Measurements from ENCODE around the gene ITPRID1.
A peak's percentile ranks its signal among the peaks of the same experiment; 100 is the strongest.

The ITPRID1 gene

GRCh38 chr7:31692451-31692850 is 178.6 kb downstream of the ITPRID1 start:
- Histone ChIP-seq H3K27me3 (no peaks in the 10 kb centered on the region), H3K27ac (no peak overlapping the region)

DNA sequence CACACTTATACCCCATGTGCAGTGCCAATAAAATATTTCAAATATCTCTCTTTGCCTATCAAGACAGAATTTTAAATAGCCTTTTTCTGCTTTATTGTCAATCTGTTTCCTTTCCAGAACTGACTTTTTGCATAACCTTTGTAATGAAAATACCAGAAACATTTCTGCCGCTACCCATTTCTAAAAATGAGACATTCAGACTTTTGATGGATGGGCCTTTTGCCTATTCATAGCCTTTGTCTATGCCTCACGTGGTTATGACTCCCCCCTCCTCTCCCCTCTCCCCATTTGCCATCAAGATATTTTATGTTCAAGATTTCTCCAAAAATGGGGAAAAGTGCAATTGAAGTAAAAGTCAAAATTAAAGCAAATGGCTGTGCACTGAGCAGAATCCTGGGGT is 179.0 kb downstream of the ITPRID1 start:
- no peak overlapping the region for H3K9ac ChIP-seq
- H3K9me3 ChIP-seq (replicated peaks in 1 of 11): no peaks in the 10 kb centered on the region
- no peak overlapping the region for H3K4me3 ChIP-seq
- H3K4me2 ChIP-seq: no peak overlapping the region
- H3K36me3 ChIP-seq: no peaks in the 10 kb centered on the region
- H3K4me1 ChIP-seq: peaks cover 0 to 33% (median 16%) of the 10 kb centered on the region in 10 experiments; a peak in 12 of 20 replicates
- no peaks in the 10 kb centered on the region for H3K27me3 ChIP-seq
- H3K27ac ChIP-seq: no peak overlapping the region
- no peak for TF ChIP-seq Cebpa-rat (IDR thresholded peaks at IDR 0.05)
- no peaks in the 10 kb centered on the region for H4K20me1 ChIP-seq

More at GRCh38 chr7:31692451-31692850, 178.6 kb downstream of the ITPRID1 start:
- Histone ChIP-seq H3K4me3 (no peak overlapping the region), H3K36me3 (no peaks in the 10 kb centered on the region), H4K20me1 (no peaks in the 10 kb centered on the region), H3K4me2 (no peak overlapping the region), H3K9ac (no peak overlapping the region), H3K9me3 (replicated peaks in 1 of 11) (no peaks in the 10 kb centered on the region), H3K4me1 (peaks cover 0 to 37% (median 19%) of the 10 kb centered on the region in 10 experiments; a peak in 12 of 20 replicates)
- TF ChIP-seq Cebpa-rat (IDR thresholded peaks at IDR 0.05): no peak

GRCh38 chr7:31695859-31696614 is 182.1 kb downstream of the ITPRID1 start:
- no peak overlapping the region for H3K27ac ChIP-seq
- H3K9ac ChIP-seq: no peak overlapping the region
- TF ChIP-seq Cebpa-rat (IDR thresholded peaks at IDR 0.05): no peak
- H4K20me1 ChIP-seq: no peaks in the 10 kb centered on the region
- no peak overlapping the region for H3K4me3 ChIP-seq
- H3K9me3 ChIP-seq (replicated peaks in 1 of 11): no peaks in the 10 kb centered on the region
- no peaks in the 10 kb centered on the region for H3K36me3 ChIP-seq
- H3K27me3 ChIP-seq: no peaks in the 10 kb centered on the region
- peak overlapping the region in 1 of 11 experiments; percentile 7; a peak in 2 of 22 replicates for H3K4me2 ChIP-seq
- peaks cover 0 to 21% (median 0%) of the 10 kb centered on the region in 10 experiments; a peak in 5 of 20 replicates for H3K4me1 ChIP-seq

DNA sequence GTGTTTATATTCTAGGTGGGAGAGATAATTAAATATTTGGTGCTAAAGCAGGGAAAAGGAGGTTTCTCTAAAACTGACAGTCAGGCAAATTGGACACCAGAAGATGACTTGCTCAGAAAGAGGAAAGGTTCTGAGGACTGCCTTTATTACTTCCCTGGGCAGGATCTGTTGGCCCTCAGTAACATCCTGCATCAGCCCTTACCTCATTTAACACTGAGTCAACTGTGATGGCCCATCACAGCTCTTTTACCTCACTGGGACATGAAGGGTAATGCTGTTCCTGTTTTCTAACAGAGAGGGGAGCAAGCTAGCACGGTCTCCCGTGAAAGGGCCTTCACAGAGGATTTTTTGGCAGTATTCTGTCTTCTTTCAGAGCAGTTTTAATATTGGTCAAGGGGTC is 185.2 kb downstream of the ITPRID1 start:
- Histone ChIP-seq H3K9ac (no peak overlapping the region), H3K27me3 (no peaks in the 10 kb centered on the region), H3K9me3 (replicated peaks in 1 of 11) (no peaks in the 10 kb centered on the region), H3K4me2 (peak overlapping the region in 2 of 11 experiments; percentile 22 to 27; a peak in 2 of 22 replicates), H3K36me3 (no peaks in the 10 kb centered on the region), H3K4me1 (peaks cover 0 to 21% (median 0%) of the 10 kb centered on the region in 10 experiments; a peak in 5 of 20 replicates), H3K27ac (no peak overlapping the region), H3K4me3 (no peak overlapping the region), H4K20me1 (no peaks in the 10 kb centered on the region)
- TF ChIP-seq Cebpa-rat (IDR thresholded peaks at IDR 0.05): no peak

DNA sequence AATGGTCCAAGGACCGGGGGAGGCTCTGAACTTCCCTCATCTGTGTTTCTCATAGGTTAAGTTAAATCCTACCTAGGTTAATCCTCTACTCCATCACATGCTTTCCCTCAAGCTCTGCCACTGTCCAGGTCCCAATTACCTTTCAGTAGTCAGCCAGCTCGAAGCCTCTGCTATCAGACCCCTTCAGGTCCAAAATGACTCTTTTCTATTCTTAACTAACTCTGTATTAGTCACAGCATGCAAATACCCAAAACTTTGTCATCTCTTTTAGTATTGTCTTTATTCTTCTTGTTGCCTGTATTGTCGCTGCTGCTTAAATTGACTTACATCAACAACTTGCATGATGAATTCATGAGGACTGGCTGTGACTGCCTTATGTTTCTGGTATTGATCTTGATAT is 188.5 kb downstream of the ITPRID1 start:
- no peaks in the 10 kb centered on the region for H4K20me1 ChIP-seq
- peaks cover 0 to 21% (median 5%) of the 10 kb centered on the region in 10 experiments; a peak in 12 of 20 replicates for H3K4me1 ChIP-seq
- H3K27me3 ChIP-seq: no peaks in the 10 kb centered on the region
- no peak overlapping the region for H3K4me3 ChIP-seq
- no peaks in the 10 kb centered on the region for H3K9me3 ChIP-seq (replicated peaks in 1 of 11)
- H3K9ac ChIP-seq: no peak overlapping the region
- no peak for TF ChIP-seq Cebpa-rat (IDR thresholded peaks at IDR 0.05)
- no peaks in the 10 kb centered on the region for H3K36me3 ChIP-seq
- no peak overlapping the region for H3K27ac ChIP-seq
- no peak overlapping the region for H3K4me2 ChIP-seq

- H3K9me3 ChIP-seq (replicated peaks in 1 of 11): no peaks in the 10 kb centered on the region
- no peaks in the 10 kb centered on the region for H3K27me3 ChIP-seq
- H3K36me3 ChIP-seq: no peaks in the 10 kb centered on the region
- no peak overlapping the region for H3K9ac ChIP-seq
- H3K4me2 ChIP-seq: no peak overlapping the region
- no peak overlapping the region for H3K27ac ChIP-seq
- peaks cover 0 to 10% (median 5%) of the 10 kb centered on the region in 10 experiments; a peak in 9 of 20 replicates for H3K4me1 ChIP-seq
- H4K20me1 ChIP-seq: no peaks in the 10 kb centered on the region
- no peak overlapping the region for H3K4me3 ChIP-seq
- no peak for TF ChIP-seq Cebpa-rat (IDR thresholded peaks at IDR 0.05)
These were observed 191.5 kb downstream of the ITPRID1 start for GRCh38 chr7:31705377-31705776.

- Histone ChIP-seq H3K9me3 (replicated peaks in 1 of 11) (peaks cover 0 to under 1% (median 0%) of the 10 kb centered on the region in 11 experiments; a peak in 4 of 22 replicates), H3K4me2 (peak overlapping the region in 7 of 11 experiments; percentile 13 to 43 (median 35); a peak in 12 of 22 replicates), H3K9ac (no peak overlapping the region), H3K27ac (no peak overlapping the region), H3K36me3 (no peaks in the 10 kb centered on the region), H3K4me3 (no peak overlapping the region), H3K27me3 (no peaks in the 10 kb centered on the region), H3K4me1 (peaks cover 0 to 10% (median 5%) of the 10 kb centered on the region in 10 experiments; a peak in 7 of 20 replicates), H4K20me1 (no peaks in the 10 kb centered on the region)
- no peak for TF ChIP-seq Cebpa-rat (IDR thresholded peaks at IDR 0.05)
These were observed 193.2 kb downstream of the ITPRID1 start for GRCh38 chr7:31707089-31707488.
